Measurements from ENCODE around the gene MAEA.
"Not testable (repeated sequence)": the region's sequence is repeated elsewhere in the genome, so short reads cannot be mapped to it uniquely, and the experiment has no call there.

MAEA gene

GRCh38 chr4:1323635-1324442 is 34.1 kb downstream of the MAEA start:
- Mint-ChIP-seq H3K27me3 (ENCODE audit: low read depth) (no peaks in the 10 kb centered on the region), H3K27ac (no peak overlapping the region), H3K4me3 (no peak overlapping the region), H3K36me3 (ENCODE audit: low read depth) (peaks cover 36% of the 10 kb centered on the region), H3K4me1 (no peaks in the 10 kb centered on the region), H3K9me3 (peaks cover 10% of the 10 kb centered on the region)
- TF ChIP-seq CTCF (IDR thresholded peaks at IDR 0.05; ENCODE audit: unreplicated experiment in 3 of 3), result no peak

GRCh38 chr4:1324443-1325175 is 34.9 kb downstream of the MAEA start:
- H3K27ac Mint-ChIP-seq; H3K4me3 Mint-ChIP-seq; H3K27me3 Mint-ChIP-seq (ENCODE audit: low read depth); H3K9me3 Mint-ChIP-seq; H3K4me1 Mint-ChIP-seq: not testable (repeated sequence)
- H3K36me3 Mint-ChIP-seq (ENCODE audit: low read depth), result peaks cover 33% of the 10 kb centered on the region

- Mint-ChIP-seq H3K9me3 (peaks cover 5% of the 10 kb centered on the region), H3K4me1 (no peaks in the 10 kb centered on the region), H3K27me3 (ENCODE audit: low read depth) (no peaks in the 10 kb centered on the region), H3K4me3 (no peak overlapping the region), H3K27ac (no peak overlapping the region), H3K36me3 (ENCODE audit: low read depth) (peaks cover 28% of the 10 kb centered on the region)
- no peak for TF ChIP-seq CTCF (IDR thresholded peaks at IDR 0.05; ENCODE audit: unreplicated experiment in 3 of 3)
Measured at GRCh38 chr4:1325176-1325480, 35.4 kb downstream of the MAEA start.

GRCh38 chr4:1325681-1326635 is 36.3 kb downstream of the MAEA start:
- no peaks in the 10 kb centered on the region for H3K4me1 Mint-ChIP-seq
- no peak overlapping the region for H3K4me3 Mint-ChIP-seq
- TF ChIP-seq CTCF (IDR thresholded peaks at IDR 0.05; ENCODE audit: unreplicated experiment in 3 of 3), result no peak
- no peaks in the 10 kb centered on the region for H3K9me3 Mint-ChIP-seq
- no peak overlapping the region for H3K27ac Mint-ChIP-seq
- peaks cover 30% of the 10 kb centered on the region for H3K36me3 Mint-ChIP-seq (ENCODE audit: low read depth)
- H3K27me3 Mint-ChIP-seq (ENCODE audit: low read depth), result no peaks in the 10 kb centered on the region

- Mint-ChIP-seq H3K4me1 (no peaks in the 10 kb centered on the region), H3K36me3 (ENCODE audit: low read depth) (peaks cover 23% of the 10 kb centered on the region), H3K9me3 (no peaks in the 10 kb centered on the region), H3K27ac (no peak overlapping the region), H3K4me3 (no peak overlapping the region), H3K27me3 (ENCODE audit: low read depth) (no peaks in the 10 kb centered on the region)
- TF ChIP-seq CTCF (IDR thresholded peaks at IDR 0.05; ENCODE audit: unreplicated experiment in 3 of 3), result no peak
Measured at GRCh38 chr4:1326751-1327525, 37.2 kb downstream of the MAEA start.
